Stimulated activated CD8-positive, alpha-beta memory T cell treated with anti-CD3 and anti-CD28 coated beads, Interleukin-4, amount 100 ng/mL, for 1 hour (primary cell): ENCODE results near the gene INTS1.
"Not testable (repeated sequence)": the region's sequence is repeated elsewhere in the genome, so short reads cannot be mapped to it uniquely, and the experiment has no call there.

Source experiments
- DNase-seq, 2 donors: peaks; one replicate each; pipeline ENCODE4 v3.0.0-alpha.2; 2020; ENCODE audit warnings: low read depth in 2 of 2, low spot score in 1 of 2

INTS1 gene

DNA sequence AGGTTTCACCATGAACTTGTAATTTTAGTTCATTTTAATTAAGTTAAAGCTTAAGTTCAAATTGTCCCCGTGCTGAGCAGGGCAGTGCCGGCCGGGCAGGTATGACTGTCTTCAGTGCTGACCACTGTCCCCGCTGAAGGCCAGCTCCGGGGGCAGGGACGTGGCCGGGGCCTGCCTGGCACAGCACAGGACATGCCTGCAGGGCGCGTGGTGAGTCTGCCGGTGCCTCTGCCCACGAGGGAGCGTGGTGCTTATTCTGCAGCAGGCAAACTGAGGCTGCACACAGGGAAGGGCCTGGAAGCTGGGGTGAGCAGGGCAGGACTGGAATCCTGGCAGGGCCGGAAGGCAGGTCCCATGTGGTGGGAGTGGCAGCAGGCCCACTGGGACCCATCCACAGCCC lies 54.7 kb downstream of the INTS1 start:
- DNase-seq = no peak

GRCh38 chr7:1448958-1449357 lies 55.2 kb downstream of the INTS1 start:
- DNase-seq = no peak

GRCh38 chr7:1447551-1448244 lies 56.5 kb downstream of the INTS1 start:
- DNase-seq = no peak

DNA sequence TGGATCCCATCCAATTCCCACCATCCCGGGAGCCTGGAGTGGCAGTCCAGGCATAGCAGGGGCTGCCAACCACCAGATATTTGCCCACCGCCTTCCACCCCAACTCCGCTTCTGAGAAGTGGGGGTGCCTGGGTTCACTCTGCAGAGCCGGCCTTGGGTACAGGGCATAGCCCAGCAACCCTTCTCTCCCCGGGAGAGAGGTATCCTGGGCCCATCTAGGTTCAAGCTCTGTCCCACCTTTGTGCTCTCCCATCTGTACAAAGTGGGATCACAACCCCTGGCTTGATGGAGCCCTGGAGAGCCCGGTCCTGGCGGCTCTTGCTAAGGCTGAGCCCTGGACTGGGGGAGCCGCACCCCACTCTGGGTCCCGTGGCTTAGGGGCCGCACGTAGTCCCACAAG lies 57.1 kb downstream of the INTS1 start:
- DNase-seq = no peak

GRCh38 chr7:1446620-1447032 lies 57.6 kb downstream of the INTS1 start:
- no peak for DNase-seq

- not testable (repeated sequence) for DNase-seq
Measured at GRCh38 chr7:1446026-1446425, 58.2 kb downstream of the INTS1 start.

GRCh38 chr7:1445341-1445740 lies 58.8 kb downstream of the INTS1 start:
- DNase-seq = no peak

GRCh38 chr7:1444925-1445322 lies 59.3 kb downstream of the INTS1 start:
- no peak for DNase-seq

- DNase-seq = no peak
Measured at GRCh38 chr7:1444214-1444924, 59.8 kb downstream of the INTS1 start.

DNA sequence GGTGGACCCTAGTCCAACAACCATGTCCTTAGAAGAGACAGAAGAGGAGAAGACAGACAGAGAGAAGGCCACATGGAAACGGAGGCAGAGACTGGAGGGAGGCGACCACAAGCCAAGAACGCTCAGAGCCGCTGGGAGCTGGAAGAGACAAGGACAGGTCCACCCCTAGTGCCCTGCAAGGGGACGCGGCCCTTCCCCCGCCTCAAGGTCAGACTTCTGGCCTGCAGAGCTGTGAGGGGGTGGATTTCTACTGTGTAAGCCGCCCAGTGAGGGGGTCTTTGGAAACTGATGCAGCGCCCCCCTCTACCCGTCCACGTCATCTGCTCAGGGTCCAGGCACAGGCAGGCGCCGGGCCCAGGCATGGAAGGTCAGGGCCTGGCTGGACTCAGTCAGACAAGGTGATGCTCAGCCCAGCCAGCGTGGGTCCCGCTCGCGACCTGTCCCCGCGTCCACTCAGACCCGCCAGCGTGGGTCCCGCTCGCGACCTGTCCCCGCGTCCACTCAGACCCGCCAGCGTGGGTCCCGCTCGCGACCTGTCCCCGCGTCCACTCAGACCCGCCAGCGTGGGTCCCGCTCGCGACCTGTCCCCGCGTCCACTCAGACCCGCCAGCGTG lies 60.5 kb downstream of the INTS1 start:
- DNase-seq = not testable (repeated sequence)

- DNase-seq = no peak
Measured at GRCh38 chr7:1442355-1443124, 61.6 kb downstream of the INTS1 start.

GRCh38 chr7:1441615-1442354 lies 62.4 kb downstream of the INTS1 start:
- DNase-seq = no peak

GRCh38 chr7:1440620-1441019 lies 63.6 kb downstream of the INTS1 start:
- DNase-seq = no peak

- no peak for DNase-seq
Measured at GRCh38 chr7:1439373-1440363, 64.5 kb downstream of the INTS1 start.

DNA sequence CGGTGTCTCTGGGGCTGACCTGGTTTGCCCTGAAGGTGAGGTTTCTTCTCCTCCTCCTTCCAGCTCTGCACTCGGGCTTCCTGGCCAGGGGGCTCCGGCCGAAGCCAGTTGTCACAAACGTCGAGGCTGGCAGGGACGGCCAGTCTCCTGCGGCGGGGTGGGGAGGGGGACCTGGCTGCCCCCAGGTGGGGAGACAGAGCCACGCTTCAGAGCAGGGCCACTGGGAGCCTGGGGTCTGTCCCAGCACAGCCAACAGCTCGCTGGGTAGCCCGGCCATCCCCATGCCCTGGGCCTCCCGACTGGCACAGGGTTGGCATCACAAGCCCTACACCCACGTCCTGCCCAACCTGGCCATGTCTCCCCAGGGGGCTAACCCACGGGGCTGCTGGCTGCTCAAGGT lies 65.4 kb downstream of the INTS1 start:
- DNase-seq = no peak

- no peak for DNase-seq
Measured at GRCh38 chr7:1438208-1438607, 66.0 kb downstream of the INTS1 start.

GRCh38 chr7:1437155-1437880 lies 66.9 kb downstream of the INTS1 start:
- DNase-seq = no peak

DNA sequence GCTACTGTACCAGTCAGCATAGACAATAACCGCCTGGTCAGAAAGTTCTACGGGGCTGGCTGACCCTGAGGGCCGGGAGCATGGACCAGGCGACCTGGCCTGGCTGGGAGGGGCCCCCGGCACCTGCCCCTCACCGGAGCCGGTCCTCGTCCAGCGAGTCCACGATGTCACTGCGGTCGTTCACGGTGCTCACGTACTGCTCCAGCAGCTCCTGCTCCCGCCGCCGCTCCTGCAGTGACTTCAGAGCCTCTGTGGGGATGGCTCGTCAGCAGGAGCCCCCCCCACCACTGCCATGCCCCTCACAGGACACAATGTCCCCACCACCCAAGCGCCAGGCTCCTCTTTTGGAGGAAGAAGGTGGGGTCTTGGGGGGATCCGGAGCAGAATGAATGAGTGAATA lies 67.6 kb downstream of the INTS1 start:
- DNase-seq = no peak
